SK-N-SH (cell line): ENCODE measurements around the gene TRMT1.

ENCODE experiments used
- EP300 ChIP-seq, 2 experiments: IDR thresholded peaks; 2 replicates each; pipeline versions ENCODE4 v1.4.0 to v1.6.1; 2012; ENCODE audit warnings: borderline replicate concordance in 1 of 2, low read depth in 1 of 2, low read length in 1 of 2
- FOXM1 ChIP-seq: IDR thresholded peaks from 2 replicates; pipeline ENCODE4 v1.4.0; 2012; ENCODE audit warnings: low read depth, mild to moderate bottlenecking
- GABPA ChIP-seq: IDR thresholded peaks from 2 replicates; pipeline ENCODE4 v1.4.0; 2012; ENCODE audit warnings: low read depth, mild to moderate bottlenecking
- JUND ChIP-seq: IDR thresholded peaks from 2 replicates; pipeline ENCODE4 v1.4.0; 2012
- PBX3 ChIP-seq: IDR thresholded peaks from 2 replicates; pipeline ENCODE4; 2012
- RFX5 ChIP-seq: IDR thresholded peaks from 2 replicates; pipeline ENCODE4 v1.6.1; 2012; ENCODE audit warnings: mild to moderate bottlenecking, improper control_type of control experiment, low read length
- TAF1 ChIP-seq: IDR thresholded peaks from 2 replicates; pipeline ENCODE4 v1.6.1; 2012; ENCODE audit warnings: low read depth, mild to moderate bottlenecking, low read length, moderate library complexity, borderline replicate concordance
- YY1 ChIP-seq: IDR thresholded peaks from 2 replicates; pipeline ENCODE4 v1.4.0; 2012; ENCODE audit warnings: low read depth, mild to moderate bottlenecking
- TF ChIP-seq, protein P1 (sequence below): fragments of 200-600 bp; sonication (generic); IDR thresholded peaks from 2 replicates; pipeline ENCODE4 v1.6.1; 2017; ENCODE audit warnings: antibody characterized with exemption, mild to moderate bottlenecking, moderate library complexity

DNA sequence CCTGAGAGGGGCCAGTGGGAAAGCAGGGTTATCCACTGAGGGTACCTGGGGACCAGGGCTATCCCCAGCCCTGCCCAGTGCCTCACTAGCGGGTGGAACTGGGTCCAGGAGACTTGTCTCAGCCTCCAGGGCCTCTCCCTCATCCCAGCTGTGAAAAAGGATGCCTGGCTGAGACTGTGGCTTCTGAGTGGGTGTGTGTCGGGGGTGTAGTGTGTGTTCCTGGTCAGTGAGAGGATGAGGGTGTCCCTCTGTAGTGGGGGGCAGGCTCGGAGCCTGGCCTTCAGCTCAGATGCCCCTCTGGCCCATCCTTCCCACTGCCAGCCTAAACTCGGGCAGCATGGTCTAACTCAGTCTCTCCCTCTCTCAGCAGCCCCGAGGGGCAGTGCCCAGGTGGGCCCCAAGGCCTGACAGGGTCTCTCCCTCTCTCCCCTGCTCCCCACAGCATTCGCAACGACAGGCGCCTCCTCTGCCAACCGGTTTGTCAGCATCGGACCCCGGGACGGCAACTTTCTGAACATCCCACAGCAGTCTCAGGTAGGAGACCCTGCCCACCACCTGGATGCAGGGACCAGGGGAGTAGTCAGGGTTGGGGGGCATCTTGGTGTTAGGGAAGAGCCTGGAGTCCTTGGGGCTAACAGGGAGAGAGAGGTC lies 26.6 kb downstream of the TRMT1 start:
- TF ChIP-seq, protein P1, sequence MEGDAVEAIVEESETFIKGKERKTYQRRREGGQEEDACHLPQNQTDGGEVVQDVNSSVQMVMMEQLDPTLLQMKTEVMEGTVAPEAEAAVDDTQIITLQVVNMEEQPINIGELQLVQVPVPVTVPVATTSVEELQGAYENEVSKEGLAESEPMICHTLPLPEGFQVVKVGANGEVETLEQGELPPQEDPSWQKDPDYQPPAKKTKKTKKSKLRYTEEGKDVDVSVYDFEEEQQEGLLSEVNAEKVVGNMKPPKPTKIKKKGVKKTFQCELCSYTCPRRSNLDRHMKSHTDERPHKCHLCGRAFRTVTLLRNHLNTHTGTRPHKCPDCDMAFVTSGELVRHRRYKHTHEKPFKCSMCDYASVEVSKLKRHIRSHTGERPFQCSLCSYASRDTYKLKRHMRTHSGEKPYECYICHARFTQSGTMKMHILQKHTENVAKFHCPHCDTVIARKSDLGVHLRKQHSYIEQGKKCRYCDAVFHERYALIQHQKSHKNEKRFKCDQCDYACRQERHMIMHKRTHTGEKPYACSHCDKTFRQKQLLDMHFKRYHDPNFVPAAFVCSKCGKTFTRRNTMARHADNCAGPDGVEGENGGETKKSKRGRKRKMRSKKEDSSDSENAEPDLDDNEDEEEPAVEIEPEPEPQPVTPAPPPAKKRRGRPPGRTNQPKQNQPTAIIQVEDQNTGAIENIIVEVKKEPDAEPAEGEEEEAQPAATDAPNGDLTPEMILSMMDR: no peak
- TF ChIP-seq YY1 (no peak), RFX5 (no peak), JUND (no peak), PBX3 (no peak), TAF1 (no peak), GABPA (no peak), EP300 (IDR thresholded peaks at IDR 0.05; ENCODE audit: borderline replicate concordance in 1 of 2, low read depth in 1 of 2, low read length in 1 of 2) (no peak), FOXM1 (no peak)
